Ovary (tissue), 9 donors: ENCODE results near the gene ZNF317. TPM values are rescaled to one million over a fixed set of nuclear protein-coding genes. Genes with fewer than 3 reads are reported as not detected.

Experiments
- DNase-seq, 5 donors: peaks; one replicate each; pipeline ENCODE4 v3.0.0-alpha.2; 2019 to 2020
- H3K27ac ChIP-seq, 2 donors: fragments of 200-600 bp; one replicate each; pipeline versions ENCODE4 v1.5.1 to v1.8.0; 2019 to 2022
- H3K27me3 ChIP-seq: fragments of 200-600 bp; one replicate; pipeline ENCODE4 v1.8.0; 2022
- H3K36me3 ChIP-seq: fragments of 200-600 bp; sonication (generic); one replicate; pipeline ENCODE4 v1.5.1; 2019
- H3K4me1 ChIP-seq: one replicate; pipeline ENCODE4 v1.8.1; 2013; ENCODE audit warnings: mild to moderate bottlenecking, moderate library complexity; ENCODE audit not compliant: insufficient read depth
- H3K4me3 ChIP-seq: fragments of 200-600 bp; sonication (generic); one replicate; pipeline ENCODE4 v1.5.1; 2017
- H3K9me3 ChIP-seq, 2 donors: fragments of 200-600 bp in 1 of 2; sonication (generic) in 1 of 2; one replicate each; pipeline versions ENCODE4 v1.5.1 to v1.8.1; 2013 to 2019; ENCODE audit warnings: mild to moderate bottlenecking in 1 of 2, moderate library complexity in 1 of 2
- CTCF ChIP-seq, 3 donors: fragments of 450-650 bp in 2 of 3; fragments of 200-600 bp in 1 of 3; IDR thresholded peaks; one replicate each; pipeline versions ENCODE4 v1.5.1 to v1.8.0; 2016 to 2022; ENCODE audit warnings: antibody characterized with exemption in 3 of 3, mild to moderate bottlenecking in 1 of 3
- EP300 ChIP-seq: sonication (generic); formaldehyde crosslinking; IDR thresholded peaks from one replicate; pipeline ENCODE4 v1.6.1; 2017; ENCODE audit warnings: antibody characterized with exemption
- POLR2A ChIP-seq: fragments of 450-650 bp; IDR thresholded peaks from one replicate; pipeline ENCODE4 v1.6.1; 2017; ENCODE audit warnings: antibody characterized with exemption, mild to moderate bottlenecking, moderate library complexity
- WGBS, 3 donors: extraction: QIAGEN DNeasy Blood & Tissue Kit in 1 of 3; methylation state at CpG; one replicate each; pipeline versions ENCODE4 v1.1.5 to v1.1.7; 2013 to 2017; 5-methylcytosine and 5-hydroxymethylcytosine counted together
- intact Hi-C, 4 donors: fragments of 100-400 bp; cut with DNase I; formaldehyde crosslinking; loops; one replicate each; pipeline versions ENCODE4 v1.11.0 to v1.15.1; 2022 to 2023
- polyA plus RNA-seq, 2 donors: library from polyadenylated mRNA; stranded (reverse); fragments of 200-250 nt in 1 of 2; fragments of 350-450 nt in 1 of 2; fragmentation: Illumina TruSeq in 1 of 2; extraction: RNeasy Lipid Tissue Mini Kit (QIAGEN cat#74804) in 1 of 2; gene quantifications; one replicate each; pipeline ENCODE4 v1.2.3, GENCODE V29; 2013 to 2014
- total RNA-seq, 7 donors: library from RNA; depleted of rRNA in 2 of 7; stranded (reverse); fragments of >200 nt in 2 of 7; fragmentation: NEBNext Ultra II Directional in 3 of 7; extraction: Animal tissue kit (Norgen Biotek cat#: 25700) in 3 of 7; gene quantifications; one replicate each; pipeline versions ENCODE4 v1.1.0 to v1.2.4, GENCODE V29; 2016 to 2023
- donor health status: DM: no; HTN: no; CAD: no; lungs with moderate emphysema.
- donor health status: DM: no; HTN: no; CAD: no.
- donor health status: Bipolar disorder and iron deficiency.
- donor health status: DM: yes; HTN: yes; CAD: no.
- donor health status: DM: no; HTN: no; CAD: no.
- donor health status: DM: yes; HTN: yes; CAD: no.

Gene ZNF317
- total and polyA plus RNA-seq, 9 donors: 10.8 to 37.1 (median 27.1) TPM

DNA sequence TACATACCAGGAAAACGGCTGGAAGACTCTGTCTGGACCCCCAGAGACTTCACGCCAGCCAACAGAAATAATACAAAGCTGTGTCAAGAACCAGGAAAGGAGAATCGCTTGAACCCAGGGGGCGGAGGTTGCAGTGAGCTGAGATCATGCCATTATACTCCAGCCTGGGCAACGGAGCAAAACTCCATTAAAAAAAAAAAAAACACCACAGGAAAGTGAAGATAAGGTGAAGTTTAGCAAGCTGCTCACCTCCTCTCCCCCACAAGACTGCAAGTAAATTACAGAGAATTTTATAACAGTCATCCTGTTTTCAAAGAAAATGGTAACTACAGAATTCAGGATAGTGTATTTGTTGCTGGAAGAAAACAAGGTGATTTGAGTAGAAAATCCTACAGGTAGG is 23.6 kb upstream of the ZNF317 start:
- H3K27me3 ChIP-seq: no peaks in the 10 kb centered on the region
- no peak for TF ChIP-seq EP300
- no peak for TF ChIP-seq CTCF (IDR thresholded peaks at IDR 0.05)
- TF ChIP-seq POLR2A: no peak
- WGBS, 3 donors: 27 to 38% (median 29%) methylated on average over 5 of the region's 5 CpGs
- no peak overlapping the region for H3K4me3 ChIP-seq
- no peaks in the 10 kb centered on the region for H3K4me1 ChIP-seq
- H3K36me3 ChIP-seq: no peaks in the 10 kb centered on the region
- H3K27ac ChIP-seq: no peak overlapping the region
- DNase-seq: no peak
- intact Hi-C loops: no loop called here
- H3K9me3 ChIP-seq: no peaks in the 10 kb centered on the region

DNA sequence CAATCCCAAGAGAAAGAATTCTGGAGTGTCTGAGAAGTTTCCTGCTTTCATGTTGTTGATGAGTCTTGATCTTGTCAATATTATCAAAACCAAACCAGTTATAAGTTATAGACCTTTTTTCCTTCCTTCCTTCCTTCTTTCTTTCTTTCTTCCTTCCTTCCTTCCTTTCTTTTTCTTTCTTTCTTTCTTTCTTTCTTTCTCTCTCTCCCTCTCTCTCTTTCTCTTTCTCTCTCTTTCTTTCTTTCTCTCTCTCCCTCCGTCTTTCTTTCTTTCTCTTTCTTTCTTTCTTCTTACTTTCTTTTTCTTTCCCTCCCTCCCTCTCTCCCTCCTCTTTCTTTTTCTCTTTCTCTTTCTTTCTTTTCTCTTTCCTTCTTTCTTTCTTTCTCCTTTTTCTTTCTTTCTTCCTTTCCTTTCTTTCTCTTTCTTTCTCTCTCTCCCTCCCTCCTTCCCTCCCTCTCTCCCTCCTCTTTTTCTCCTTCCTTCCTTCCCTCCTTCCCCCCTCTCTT is 13.2 kb upstream of the ZNF317 start, which contains the start of gene OR7G3:
Gene OR7G3 (minus strand): TSS at position 51 of the 506 bp plus-strand sequence. CDS start 0 bp downstream, at position 51.
- WGBS, 3 donors: 67 to 83% methylated on average over 1 of the region's 1 CpG; no CpG with 5 or more reads in 1 of the 3 donors
- no peak within 1 kb of the TSS for H3K4me3 ChIP-seq
- no peaks in the 10 kb centered on the region for H3K9me3 ChIP-seq
- TF ChIP-seq CTCF (IDR thresholded peaks at IDR 0.05) (no peak), EP300 (no peak), POLR2A (no peak)
- H3K27ac ChIP-seq: no peak within 1 kb of the TSS
- no peaks in the 10 kb centered on the region for H3K27me3 ChIP-seq
- H3K36me3 ChIP-seq: no peaks in the 10 kb centered on the region
- no peaks in the 10 kb centered on the region for H3K4me1 ChIP-seq
- DNase-seq: no peak
- intact Hi-C loops: no loop called here

DNA sequence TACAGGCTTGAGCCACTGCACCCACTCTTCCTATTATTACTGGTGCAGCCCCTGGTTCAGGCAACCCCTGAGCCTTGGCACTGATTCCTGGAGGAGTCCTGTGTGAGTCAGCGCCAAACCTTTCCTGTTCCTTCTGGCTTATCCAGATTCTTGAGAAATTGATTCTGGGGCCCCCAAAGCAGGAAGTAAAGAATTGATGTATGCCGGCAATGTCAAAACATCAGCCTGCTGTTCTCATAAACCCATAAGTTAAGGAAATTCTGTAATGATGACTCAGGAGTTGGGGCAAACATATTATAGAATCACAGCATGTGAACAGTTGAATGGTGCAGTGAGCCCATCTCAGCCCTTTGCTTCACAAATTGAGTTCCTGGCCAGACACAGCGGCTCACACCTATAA is 12.0 kb upstream of the ZNF317 start:
- no peak for TF ChIP-seq POLR2A
- TF ChIP-seq EP300: no peak
- no peak for TF ChIP-seq CTCF (IDR thresholded peaks at IDR 0.05)
- Histone ChIP-seq H3K9me3 (no peaks in the 10 kb centered on the region), H3K4me1 (no peaks in the 10 kb centered on the region), H3K27me3 (no peaks in the 10 kb centered on the region), H3K36me3 (no peaks in the 10 kb centered on the region), H3K27ac (no peak overlapping the region), H3K4me3 (no peak overlapping the region)
- no peak for DNase-seq
- 77 to 82% (median 79%) methylated on average over 3 of the region's 3 CpGs for WGBS, 3 donors
- intact Hi-C loops: no loop called here

DNA sequence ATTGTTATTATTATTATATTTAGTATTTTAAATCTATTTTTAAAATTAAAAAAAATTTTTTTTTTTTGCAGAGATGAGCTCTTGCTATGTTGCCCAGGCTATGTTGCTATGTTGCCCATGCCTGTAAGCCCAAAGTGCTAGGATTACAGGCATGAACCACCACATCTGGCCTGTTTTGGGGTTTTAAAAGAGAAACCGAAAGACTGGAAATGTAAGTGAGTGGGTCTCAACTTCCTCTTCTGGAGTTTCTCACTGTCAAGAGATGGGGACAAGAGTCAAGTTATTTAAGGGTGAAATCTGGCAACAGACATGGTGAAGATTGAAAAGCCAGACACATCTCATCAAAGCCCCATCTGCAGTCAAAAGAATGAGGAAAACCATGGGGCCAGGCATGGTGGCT is 9.2 kb upstream of the ZNF317 start:
- intact Hi-C loops: no loop called here
- TF ChIP-seq POLR2A (no peak), EP300 (no peak), CTCF (IDR thresholded peaks at IDR 0.05) (no peak)
- H3K36me3 ChIP-seq: no peaks in the 10 kb centered on the region
- no peak overlapping the region for H3K27ac ChIP-seq
- no peaks in the 10 kb centered on the region for H3K9me3 ChIP-seq
- WGBS, 3 donors: 61 to 86% (median 64%) methylated on average over 1 of the region's 1 CpG
- no peaks in the 10 kb centered on the region for H3K4me1 ChIP-seq
- H3K4me3 ChIP-seq: no peak overlapping the region
- no peaks in the 10 kb centered on the region for H3K27me3 ChIP-seq
- DNase-seq: no peak
